DMS 273 treated with DMSO at 0.1 percent for 48 hours (cell line): ENCODE data around the gene IFNA10.
A peak's percentile ranks its signal among the peaks of the same experiment; 100 is the strongest.
"Not testable (repeated sequence)": the region's sequence is repeated elsewhere in the genome, so short reads cannot be mapped to it uniquely, and the experiment has no call there.

Experiments used
- DNase-seq: peaks from one replicate; lab custom pipeline; 2025; lab: John Stamatoyannopoulos, UW

IFNA10 gene

DNA sequence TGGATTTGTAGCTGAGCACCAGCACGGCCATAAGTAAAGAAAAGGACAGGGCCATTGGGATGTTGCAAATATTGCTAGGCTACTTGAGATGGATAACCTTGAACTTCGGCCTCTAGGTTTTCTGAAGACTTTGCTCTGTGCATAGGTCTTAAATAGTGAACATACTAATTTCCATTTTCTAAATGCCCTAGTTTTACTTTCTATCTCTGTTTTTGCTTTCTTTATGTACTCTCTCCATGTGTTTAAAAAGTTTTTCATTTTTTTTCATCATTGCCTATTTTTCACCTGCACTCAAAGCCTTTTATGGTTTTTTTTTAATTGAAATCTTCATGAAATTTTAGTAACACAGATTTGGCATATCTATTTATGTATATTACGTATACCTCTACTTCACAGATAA lies at the start of gene IFNA10:
TSS of gene IFNA10 (minus strand) at position 101 of the 400 bp plus-strand sequence. CDS start at position 55, 46 bp downstream.
- not testable (repeated sequence) for DNase-seq

DNA sequence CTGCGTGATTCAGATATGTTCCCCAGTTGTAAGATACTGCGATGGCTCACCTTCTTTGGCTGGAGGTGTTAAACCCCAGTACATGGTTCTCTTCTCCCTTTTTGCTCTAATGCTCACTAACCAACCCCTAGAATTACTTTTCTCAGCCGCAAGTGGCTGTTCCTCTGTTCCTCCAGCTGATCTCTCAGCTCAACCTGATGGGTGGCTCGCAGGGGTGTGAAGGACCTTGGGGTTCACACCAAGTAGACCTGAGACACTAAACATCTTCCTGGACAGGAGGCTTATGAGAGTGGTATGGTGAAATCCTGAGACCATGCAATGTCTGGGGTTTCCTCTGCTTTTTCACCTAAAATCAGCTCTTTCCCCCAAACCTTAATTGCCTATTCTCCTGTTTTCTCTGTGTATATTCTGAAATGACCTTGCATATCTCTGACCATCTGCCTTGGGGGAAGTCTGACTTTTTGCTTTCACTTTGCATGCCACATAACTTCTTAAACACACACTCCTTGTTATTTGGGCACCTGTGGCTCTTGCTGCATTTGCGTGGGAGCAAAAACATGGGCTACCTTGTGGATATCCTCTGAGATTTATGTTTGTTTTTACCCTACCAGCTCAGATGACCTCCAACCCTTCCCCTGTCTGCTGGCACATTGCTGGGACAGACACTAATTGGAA lies 48.7 kb upstream of the IFNA10 start:
- DNase-seq = no peak

DNA sequence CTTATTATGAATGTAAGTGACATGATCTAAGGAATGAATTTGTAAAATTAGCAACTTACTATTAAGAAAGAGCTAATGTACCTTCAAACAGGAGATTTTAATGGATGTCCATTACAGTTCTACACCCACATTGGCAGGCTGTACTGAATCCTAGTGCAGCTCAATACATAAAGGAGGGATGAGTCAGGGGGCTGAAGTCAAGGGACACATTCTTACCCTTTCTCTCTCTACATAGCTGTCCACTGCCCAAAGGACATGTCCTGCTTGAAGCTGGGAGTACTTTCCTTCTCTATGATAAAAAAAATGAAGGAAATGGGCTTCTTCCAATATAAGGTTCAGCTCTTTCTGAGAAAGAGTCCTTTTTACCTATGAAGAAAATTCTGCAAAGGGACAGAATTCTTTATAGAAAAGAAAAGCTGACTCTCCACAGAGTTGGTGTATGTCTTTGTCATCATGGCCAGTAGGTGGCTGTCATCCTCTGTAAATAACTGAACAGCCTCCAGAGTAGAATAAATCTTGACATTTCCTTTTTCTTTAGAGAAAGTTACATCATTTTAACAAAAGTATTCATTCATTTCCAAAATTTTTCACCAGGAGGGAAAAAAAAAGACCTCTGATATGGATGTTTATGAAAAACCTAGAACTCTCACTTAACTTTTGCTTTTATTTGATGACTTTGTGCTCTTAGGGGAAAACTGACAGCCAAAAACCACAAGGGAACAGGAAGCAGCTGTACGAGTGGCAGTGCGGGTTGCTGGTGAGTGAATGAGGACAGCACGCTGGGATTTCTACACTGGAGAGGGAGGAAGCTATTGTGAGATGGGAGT lies 46.0 kb upstream of the IFNA10 start:
- peak; percentile 13 for DNase-seq

DNA sequence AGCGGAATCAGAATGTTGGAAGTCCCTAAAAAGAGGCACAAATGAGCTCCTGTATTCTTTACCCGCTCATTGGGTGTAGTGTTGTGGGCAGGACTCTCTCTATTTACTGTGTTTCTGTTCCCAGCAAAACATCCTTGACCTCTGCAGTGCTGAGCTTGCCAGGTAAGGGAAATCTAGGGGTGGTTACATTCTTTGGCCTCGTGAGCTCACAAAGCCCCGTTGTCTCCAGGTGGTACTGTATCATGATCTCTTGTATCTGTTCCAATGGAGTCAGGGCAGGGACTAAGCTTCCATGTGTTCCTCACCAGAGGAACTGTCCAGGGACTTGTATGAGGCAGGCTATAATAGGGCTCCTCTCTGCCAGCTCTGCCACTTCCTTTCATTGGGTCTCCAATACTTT lies 44.7 kb upstream of the IFNA10 start:
- no peak for DNase-seq

DNA sequence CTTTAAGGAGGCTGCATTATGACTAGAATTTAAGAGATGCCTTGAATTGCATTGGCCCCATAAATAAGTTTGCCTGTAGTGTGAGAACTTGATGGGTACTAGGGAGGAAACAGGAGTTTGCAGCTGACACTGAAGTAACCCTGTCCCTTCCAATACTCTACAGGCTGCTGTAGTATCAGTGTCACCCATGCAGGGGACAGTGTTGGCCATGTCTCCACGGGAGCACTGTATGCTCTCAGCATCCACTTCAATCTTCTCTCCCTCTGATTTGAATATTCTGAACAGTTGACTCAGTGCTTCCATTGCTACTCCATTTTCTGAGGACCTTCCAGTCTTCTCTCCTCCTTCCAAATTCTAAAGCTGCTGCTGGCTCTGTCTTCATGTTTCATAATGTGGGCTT lies 44.2 kb upstream of the IFNA10 start:
- no peak for DNase-seq

DNA sequence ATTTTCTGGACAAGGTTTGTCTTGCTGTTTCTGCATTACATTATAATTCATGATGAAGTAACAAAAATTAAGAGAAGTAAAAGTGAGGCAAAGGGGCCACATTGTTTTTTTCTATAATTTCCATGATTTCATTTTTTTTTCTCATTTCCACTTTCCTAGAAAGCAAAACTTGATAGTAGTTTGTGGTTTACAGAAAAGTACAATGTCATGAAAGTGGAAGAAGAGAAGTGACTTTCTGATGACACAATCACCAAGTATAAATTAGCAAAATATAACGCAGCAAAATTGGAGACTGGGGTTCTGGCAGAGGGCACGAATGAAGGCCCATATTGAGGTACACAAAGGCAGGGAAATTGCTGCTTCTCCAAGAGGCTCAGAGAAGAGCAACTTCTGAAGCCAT lies 37.9 kb upstream of the IFNA10 start:
- DNase-seq = no peak

DNA sequence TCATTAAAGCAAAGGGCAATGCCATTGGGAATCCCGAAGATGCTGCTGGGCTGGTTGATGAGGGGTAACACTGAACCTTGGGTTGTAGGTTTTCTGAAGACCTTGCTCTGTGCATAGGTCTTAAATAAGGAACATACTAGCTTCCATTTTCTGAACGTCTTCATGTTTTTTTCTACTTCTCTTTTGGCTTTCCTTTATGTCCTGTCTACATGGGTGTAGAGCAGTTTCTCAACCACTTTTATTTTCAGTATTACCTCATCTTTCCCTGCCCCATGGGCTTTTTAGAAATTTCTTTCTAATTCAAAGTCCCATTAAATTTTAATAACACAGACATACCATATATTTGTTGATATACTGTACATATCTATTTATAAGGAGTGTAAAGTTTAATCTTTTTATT lies 33.0 kb upstream of the IFNA10 start, which contains the start of gene IFNA14:
TSS of gene IFNA14 (minus strand) at position 95 of the 400 bp plus-strand sequence. CDS start at position 25, 70 bp downstream.
- no peak for DNase-seq

DNA sequence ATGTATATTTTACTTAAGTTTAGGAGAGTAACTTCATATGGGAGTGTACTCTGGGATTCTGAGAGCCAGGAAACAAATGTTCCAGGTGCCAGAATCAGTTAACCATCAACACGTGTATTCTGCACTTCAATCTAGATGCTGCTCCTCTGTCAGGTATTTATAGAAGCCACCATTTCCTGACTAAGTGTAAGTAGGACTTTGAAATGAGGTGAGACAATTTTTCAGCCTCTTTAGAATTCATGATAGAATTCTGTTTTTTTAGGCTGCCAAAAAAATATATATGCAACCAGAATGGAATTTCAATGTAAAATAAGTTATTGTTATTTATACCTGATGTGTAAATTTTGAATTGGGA lies 29.4 kb upstream of the IFNA10 start:
- DNase-seq = not testable (repeated sequence)

DNA sequence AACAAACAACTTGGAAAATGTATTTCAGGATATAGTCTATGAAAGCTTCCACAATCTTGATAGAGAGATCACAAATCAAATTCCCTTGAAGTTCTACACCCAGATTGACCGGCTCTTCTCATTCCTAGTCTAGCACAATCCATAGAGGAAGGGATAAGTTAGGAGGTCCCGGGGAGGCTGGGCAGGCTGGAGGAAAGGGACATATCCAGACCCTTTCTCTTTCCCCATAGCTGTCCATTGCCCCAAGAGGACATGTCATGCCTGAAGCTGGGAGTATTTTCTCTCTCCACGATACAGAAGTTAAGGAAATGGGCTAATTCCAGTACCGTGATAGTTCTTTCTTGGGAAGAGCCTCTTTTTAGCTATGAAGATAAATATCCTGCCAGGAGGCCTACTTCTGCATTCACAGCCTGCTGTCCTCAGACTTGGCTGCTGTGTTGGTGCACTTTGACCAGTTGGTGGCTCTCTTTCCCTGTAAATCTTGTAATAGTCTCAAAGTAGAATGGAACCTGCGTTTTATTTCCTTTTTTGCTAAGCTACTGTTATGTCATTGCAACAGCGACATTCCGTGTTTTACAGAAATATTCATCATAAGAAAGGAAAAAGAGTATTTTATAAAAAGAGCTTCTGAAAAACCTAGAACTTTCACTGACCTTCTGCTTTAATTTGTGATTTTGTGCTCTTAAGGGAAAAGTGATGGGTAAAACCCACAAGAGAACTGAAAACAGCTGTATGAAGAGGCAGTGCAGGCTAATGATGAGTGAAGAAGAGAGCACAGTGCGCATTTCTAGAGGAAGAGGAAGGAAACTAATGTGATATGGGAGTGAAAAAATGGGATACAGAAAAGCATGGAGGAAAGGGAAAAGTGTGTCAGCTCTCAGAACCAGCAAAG lies 28.8 kb upstream of the IFNA10 start:
- DNase-seq = not testable (repeated sequence)

DNA sequence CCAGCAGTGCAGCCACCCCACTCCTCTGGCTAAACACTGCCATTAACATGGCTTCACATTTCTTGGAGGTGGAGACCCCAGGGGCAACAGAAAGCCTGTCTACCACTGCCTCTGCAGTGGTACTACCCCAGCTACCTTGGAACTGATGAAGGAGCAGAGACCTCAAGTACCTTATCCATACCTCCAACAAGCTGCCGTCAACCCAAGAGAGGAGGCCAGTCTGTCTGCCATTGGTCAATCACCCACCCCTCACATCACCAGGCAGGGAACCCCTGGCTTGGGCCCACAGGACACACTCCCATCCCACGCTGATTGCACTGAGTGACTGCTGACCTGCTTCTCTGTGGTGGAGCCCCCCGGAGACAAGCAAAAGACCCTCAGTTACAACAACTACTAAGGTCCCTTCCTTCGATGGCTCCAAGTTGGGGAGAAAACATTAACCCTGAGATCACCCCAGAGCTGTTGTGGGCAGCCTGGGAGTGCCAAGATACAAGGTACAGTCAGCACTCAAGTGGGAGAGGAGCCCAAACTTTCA lies 27.3 kb upstream of the IFNA10 start:
- DNase-seq = no peak

DNA sequence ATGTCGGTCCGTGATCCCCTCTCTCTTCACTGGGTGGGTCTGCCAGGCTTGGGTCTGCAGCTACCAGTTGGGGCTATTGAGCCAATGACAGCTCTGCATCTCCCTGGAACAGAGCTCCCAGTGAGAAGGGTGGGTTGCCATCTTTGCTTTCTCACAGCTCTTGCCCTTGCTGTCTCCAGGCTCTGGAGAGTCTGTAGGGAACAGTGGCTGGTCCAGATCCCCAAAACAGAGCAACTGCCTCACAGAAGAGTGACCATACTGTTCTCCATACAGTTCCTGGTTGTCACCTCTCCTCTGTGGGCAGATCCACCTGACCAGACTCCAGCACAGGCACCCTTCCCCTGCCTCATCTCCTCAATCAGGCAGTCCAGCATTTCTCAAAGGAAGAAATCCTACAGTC lies 26.3 kb upstream of the IFNA10 start:
- no peak for DNase-seq

DNA sequence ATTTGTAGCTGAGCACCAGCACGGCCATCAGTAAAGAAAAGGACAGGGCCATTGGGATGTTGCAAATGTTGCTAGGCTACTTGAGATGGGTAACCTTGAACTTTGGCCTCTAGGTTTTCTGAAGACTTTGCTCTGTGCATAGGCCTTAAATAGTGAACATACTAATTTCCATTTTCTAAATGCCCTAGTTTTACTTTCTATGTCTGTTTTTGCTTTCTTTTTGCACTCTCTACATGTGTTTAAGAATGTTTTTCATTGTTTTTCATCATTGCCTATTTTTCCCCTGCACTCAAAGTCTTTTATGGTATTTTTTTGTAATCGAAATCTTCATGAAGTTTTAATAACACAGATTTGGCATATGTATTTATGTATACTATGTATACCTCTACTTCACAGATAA lies 21.2 kb upstream of the IFNA10 start, which contains the start of gene IFNA17:
TSS of gene IFNA17 (minus strand) at position 101 of the 400 bp plus-strand sequence. CDS start at position 52, 49 bp downstream.
- DNase-seq = no peak

DNA sequence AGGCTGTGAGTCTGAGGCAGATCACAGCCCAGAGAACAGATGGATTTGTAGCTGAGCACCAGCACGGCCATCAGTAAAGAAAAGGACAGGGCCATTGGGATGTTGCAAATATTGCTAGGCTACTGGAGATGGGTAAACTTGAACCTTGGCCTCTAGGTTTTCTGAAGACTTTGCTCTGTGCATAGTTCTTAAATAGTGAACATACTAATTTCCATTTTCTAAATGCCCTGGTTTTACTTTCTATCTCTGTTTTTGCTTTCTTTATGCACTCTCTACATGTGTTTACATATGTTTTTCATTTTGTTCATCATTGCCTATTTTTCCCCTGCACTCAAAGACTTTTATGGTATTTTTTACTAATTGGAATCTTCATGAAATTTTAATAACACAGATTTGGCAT lies 10.3 kb upstream of the IFNA10 start, which contains the start of gene IFNA16:
TSS of gene IFNA16 (minus strand) at position 101 of the 400 bp plus-strand sequence. CDS start at position 95, 6 bp downstream.
- not testable (repeated sequence) for DNase-seq

DNA sequence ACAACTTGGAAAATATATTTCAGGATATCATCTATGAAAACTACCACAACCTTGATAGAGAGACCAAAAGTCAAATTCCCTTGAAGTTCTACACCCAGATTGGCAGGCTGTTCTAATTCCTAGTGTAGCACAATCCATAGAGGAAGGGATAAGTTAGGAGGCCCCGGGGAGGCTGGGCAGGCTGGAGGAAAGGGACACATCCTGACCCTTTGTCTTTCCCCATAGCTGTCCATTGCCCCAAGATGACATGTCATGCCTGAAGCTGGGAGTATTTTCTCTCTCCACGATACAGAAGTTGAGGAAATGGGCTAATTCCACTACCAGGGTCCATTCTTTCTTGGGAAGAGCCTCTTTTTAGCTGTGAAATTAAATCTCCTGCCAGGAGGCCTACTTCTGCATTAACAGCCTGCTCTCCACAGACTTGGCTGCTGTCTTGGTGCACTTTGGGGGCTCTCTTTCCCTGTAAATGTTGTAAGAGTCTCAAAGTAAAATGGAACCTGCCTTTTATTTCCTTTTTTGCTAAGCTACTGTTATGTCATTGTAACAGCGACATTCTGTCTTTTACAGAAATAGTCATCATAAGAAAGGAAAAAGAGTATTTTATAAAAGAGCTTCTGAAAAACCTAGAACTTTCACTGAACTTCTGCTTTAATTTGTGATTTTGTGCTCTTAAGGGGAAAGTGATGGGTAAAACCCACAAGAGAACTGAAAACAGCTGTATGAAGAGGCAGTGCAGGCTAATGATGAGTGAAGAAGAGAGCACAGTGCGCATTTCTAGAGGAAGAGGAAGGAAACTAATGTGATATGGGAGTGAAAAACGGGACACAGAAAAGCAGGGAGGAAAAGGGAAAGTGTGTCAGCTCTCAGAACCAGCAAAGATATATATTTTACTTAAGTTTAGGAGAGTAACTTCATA lies 6.7 kb upstream of the IFNA10 start:
- not testable (repeated sequence) for DNase-seq

DNA sequence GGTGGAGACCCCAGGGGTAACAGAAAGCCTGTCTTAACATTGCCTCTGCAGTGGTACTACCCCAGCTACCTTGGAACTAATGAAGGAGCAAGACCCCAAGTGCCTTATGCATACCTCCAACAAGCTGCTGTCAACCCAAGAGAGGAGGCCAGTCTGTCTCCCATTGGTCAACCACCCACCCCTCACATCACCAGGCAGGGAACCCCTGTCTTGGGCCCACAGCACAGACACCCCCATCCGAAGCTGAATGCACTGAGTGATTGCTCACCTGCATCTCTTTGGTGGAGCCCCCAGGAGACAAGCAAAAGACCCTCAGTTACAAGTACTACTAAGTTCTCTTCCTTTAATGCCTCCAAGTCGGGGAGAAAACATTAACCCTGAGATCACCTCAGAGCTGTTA lies 5.2 kb upstream of the IFNA10 start:
- not testable (repeated sequence) for DNase-seq

DNA sequence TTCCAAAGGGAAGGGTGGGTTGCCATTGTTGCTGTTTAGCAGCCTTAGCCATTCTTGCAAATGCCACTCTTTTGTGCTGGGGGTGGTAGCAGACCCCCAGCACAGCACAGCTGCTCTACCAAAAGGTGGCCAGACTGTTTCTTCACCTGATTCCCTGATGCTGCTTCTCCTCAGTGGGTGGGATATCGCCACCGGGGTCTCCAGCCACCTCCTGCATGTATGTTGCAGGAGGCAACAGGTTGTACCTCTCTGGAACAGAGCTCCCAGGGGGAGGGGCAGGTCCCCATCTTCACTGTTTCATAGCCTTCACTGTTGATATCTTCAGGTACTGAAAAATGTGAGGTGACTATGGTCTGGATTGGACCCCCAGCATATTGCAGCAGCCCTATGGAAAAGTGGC lies 3.8 kb upstream of the IFNA10 start:
- not testable (repeated sequence) for DNase-seq

DNA sequence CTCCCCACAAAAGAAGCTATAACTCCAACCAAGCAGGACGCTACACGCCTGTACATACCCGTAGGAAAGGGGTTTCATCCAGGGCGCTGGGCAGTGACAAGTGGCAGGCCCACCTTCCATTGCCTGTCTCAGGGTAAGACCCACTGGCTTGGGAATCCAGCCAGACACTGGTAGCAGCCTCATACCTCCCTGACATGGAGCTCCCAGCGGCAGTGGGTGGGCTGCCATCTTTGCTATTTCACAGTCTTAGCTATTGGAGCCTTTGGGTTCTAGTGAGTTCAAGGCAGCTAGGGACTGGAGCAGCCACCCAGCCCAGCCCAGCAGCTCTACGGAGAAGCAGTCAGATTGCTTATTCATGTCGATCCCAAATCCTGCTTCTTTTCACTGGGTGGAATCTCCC lies 3.4 kb upstream of the IFNA10 start:
- DNase-seq = no peak

DNA sequence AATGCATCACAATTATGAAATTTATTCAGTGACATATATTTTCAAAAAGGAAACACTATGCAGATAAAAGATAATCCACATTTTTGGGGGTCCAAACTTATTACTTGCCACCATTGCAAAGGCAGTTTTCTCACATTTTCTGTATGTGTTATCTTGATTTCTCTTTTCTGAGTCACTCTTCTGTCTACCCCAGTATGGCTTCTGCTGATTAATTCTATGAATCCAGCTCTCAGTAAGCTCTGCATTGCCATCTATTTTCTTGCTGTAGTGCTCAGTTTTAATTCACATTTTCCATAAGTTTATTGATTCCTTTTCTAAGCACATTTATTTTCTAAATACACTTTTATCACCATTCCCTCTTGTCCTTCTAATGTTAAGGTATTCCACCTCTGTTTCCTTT lies 1.7 kb downstream of the IFNA10 start:
- DNase-seq = no peak

DNA sequence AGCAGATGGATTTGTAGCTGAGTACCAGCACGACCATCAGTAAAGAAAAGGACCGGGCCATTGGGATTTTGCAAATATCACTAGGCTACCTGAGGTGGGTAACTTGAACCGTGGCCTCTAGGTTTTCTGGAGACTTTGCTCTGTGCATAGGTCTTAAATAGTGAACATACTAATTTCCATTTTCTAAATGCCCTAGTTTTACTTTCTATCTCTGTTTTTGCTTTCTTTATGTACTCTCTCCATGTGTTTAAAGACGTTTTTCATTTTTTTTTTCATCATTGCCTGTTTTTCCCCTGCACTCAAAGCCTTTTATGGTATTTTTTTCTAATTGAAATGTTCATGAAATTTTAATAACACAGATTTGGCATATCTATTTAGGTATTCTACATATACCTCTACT lies 4.8 kb downstream of the IFNA10 start, which contains the start of gene IFNA7:
TSS of gene IFNA7 (minus strand) at position 101 of the 400 bp plus-strand sequence. CDS start at position 61, 40 bp downstream.
- not testable (repeated sequence) for DNase-seq
